Activated CD8-positive, alpha-beta memory T cell treated with anti-CD3 and anti-CD28 coated beads for 36 hours (primary cell): ENCODE measurements around the gene MAMLD1. TPM values are rescaled to one million over a fixed set of nuclear protein-coding genes. Genes with fewer than 3 reads are reported as not detected.

Experiments
- CTCF ChIA-PET: fragments of 350-600 bp; sonication (Branson Sonifier 250); formaldehyde crosslinking; loops from one replicate; lab custom pipeline; 2021; ENCODE audit warnings: antibody characterized with exemption; lab: Charles Lee
- POLR2A ChIA-PET: fragments of 350-600 bp; sonication (Branson Sonifier 250); formaldehyde crosslinking; loops from one replicate; lab custom pipeline; 2021; ENCODE audit warnings: antibody characterized with exemption; lab: Charles Lee
- total RNA-seq, 2 experiments: library from RNA; stranded (reverse); gene quantifications; one replicate each; pipeline ENCODE4 v1.2.3, GENCODE V29; 2021

Gene MAMLD1
- total RNA-seq, 2 experiments from 2014 or later, result 5.8 to 6.5 TPM

DNA sequence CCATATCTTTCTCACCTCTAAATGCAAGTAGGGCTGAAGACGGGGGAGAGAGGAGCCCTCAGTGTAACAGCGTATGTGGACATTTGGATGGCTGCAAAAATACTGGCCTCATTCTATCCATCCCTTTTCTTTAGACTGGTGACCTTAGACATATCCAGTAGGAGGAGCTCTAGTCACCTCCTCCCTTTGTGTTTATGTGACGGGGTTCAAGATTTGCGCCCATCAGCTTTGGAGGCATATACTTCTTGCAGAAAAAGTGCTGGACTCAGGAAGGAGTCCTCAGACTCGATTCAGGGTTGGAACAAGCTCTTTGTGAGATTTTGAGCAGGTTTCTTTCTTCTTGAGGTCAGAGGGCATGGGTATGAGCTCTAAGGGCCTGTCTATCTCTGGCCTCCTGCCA, 86.2 kb downstream of the MAMLD1 start:
- CTCF ChIA-PET, result interaction anchor here (1.2 kb wide), 1 partner anchor 140 kb away, joined by 4 read pairs; no protein-coding TSS in a partner anchor

DNA sequence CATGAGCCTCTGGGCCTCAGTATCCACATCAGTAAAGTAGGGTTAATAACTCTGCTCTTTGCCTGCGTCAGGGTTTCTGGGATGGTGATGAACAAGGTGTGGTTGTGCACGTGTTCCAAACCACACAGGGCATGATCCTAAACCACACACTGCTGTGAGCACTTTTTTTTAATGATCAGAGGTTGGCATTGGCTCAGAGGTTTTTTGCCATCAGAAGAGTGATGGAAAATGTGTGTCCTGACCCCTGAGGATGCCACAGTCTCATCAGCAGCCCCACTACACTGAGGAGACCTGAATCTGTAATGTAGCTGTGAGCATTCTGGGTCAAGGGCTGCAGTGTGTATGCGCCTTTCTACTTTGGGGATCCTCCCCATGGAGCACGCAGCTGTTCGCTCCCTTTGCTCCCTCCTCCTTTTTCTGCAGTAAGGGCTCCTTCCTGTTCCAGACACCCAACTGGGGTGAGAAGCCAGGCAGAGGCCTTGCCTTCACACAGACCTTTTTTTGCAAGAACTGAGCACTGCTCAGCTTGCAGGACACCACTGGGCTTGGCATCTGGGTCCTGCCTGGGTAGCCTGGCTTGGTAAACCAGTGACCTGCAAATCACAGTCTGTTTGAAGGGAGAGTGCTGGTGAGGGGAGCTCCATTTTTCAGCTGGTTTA, 87.5 kb downstream of the MAMLD1 start:
- ChIA-PET POLR2A (no interaction called here), CTCF (no interaction called here)

More for the DNA sequence above, 86.2 kb downstream of the MAMLD1 start:
- POLR2A ChIA-PET, result no interaction called here

- ChIA-PET POLR2A (no interaction called here), CTCF (no interaction called here)
Observed at GRCh38 chrX:150451953-150452352, 88.8 kb downstream of the MAMLD1 start.

DNA sequence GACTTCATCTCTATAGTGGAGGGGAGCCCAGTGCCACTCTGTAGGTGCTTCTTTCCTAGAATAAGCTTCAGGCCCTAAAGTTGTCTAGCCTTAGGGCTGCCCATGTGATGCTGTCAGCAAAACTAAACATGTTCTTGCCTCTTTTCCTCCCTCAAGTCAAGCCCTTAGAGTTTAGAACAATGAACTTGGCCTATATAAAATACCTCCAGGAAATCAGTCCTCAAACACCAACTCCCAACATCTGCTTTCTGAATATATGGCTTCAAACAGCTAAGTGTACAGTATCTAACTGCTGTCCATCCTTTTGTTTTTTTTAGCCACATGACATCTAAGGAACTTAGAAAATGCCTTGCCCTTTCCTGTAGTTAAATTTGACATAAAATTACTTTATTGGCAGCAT, 91.0 kb downstream of the MAMLD1 start:
- ChIA-PET POLR2A (no interaction called here), CTCF (no interaction called here)

GRCh38 chrX:150454508-150455214, 91.5 kb downstream of the MAMLD1 start:
- POLR2A ChIA-PET, result no interaction called here
- CTCF ChIA-PET, result no interaction called here

DNA sequence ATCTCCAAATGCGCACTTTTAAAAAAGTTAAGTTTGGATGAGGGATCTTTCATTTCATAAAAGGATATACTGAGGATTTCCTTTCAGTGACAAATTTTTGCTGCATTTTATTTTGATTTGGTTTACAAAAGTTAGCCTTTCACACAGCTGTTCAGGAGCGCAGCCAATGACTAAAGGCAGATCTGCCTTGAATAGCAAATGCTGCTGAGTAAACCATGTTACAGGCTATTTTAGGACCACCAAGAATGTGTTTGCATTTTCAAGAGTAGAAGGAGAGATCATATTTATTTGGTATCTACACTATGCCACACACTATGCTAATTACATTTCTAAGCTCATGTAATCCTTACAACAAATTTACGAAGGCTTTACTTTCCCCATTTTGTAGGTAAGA, 92.1 kb downstream of the MAMLD1 start:
- ChIA-PET POLR2A (no interaction called here), CTCF (no interaction called here)

- ChIA-PET CTCF (no interaction called here), POLR2A (no interaction called here)
Observed at GRCh38 chrX:150456466-150456865, 93.3 kb downstream of the MAMLD1 start.

DNA sequence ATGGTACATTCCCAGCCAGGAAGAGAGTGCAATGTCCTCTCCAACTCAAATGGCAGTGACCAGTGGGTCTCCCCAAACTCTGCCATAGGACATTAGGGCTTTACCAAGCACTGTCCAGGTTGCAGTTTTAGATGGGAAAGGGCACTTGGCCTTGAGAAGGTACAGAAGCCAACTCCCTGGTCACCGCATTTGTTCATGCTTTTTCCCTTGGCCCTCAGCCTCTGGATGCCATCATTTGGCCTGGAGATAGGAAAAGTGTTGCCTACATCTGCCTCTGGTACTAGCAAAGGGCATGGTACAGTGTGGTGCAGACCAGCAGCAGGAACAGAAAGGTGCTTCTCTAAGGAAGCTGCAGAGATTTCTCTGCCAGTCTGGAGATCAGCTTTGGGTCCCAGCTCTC, 93.8 kb downstream of the MAMLD1 start:
- CTCF ChIA-PET, result no interaction called here
- POLR2A ChIA-PET, result no interaction called here

- CTCF ChIA-PET, result no interaction called here
Observed at GRCh38 chrX:150459196-150459595, 96.1 kb downstream of the MAMLD1 start.

DNA sequence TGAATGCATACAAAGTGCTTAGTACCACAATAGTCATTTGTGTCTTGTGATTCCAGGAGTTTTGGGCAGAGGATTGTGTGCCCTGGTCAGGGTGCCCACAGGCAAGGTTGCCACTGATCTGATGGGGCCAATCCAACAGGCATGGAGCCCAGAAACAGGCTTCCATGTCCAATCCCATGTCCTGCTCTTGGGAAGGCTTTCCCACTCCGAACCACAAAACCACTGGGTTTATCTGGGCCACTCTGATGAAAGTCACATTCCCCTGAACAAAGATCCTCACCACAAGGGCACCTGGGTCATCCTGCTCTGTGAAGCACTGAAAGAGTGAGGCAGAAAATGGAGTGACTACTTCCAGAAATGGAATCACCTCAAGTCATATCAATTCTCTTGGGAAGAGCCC, 96.9 kb downstream of the MAMLD1 start:
- CTCF ChIA-PET, result no interaction called here
- POLR2A ChIA-PET, result no interaction called here

More at GRCh38 chrX:150459196-150459595, 96.1 kb downstream of the MAMLD1 start:
- POLR2A ChIA-PET, result no interaction called here

- CTCF ChIA-PET, result no interaction called here
- POLR2A ChIA-PET, result no interaction called here
Observed at GRCh38 chrX:150460781-150461180, 97.7 kb downstream of the MAMLD1 start.

GRCh38 chrX:150463566-150463965, 100.4 kb downstream of the MAMLD1 start:
- POLR2A ChIA-PET, result no interaction called here
- CTCF ChIA-PET, result no interaction called here

- ChIA-PET POLR2A (no interaction called here), CTCF (no interaction called here)
Observed at GRCh38 chrX:150464001-150464400, 100.9 kb downstream of the MAMLD1 start.

- ChIA-PET POLR2A (no interaction called here), CTCF (no interaction called here)
Observed at GRCh38 chrX:150465326-150465725, 102.2 kb downstream of the MAMLD1 start.

DNA sequence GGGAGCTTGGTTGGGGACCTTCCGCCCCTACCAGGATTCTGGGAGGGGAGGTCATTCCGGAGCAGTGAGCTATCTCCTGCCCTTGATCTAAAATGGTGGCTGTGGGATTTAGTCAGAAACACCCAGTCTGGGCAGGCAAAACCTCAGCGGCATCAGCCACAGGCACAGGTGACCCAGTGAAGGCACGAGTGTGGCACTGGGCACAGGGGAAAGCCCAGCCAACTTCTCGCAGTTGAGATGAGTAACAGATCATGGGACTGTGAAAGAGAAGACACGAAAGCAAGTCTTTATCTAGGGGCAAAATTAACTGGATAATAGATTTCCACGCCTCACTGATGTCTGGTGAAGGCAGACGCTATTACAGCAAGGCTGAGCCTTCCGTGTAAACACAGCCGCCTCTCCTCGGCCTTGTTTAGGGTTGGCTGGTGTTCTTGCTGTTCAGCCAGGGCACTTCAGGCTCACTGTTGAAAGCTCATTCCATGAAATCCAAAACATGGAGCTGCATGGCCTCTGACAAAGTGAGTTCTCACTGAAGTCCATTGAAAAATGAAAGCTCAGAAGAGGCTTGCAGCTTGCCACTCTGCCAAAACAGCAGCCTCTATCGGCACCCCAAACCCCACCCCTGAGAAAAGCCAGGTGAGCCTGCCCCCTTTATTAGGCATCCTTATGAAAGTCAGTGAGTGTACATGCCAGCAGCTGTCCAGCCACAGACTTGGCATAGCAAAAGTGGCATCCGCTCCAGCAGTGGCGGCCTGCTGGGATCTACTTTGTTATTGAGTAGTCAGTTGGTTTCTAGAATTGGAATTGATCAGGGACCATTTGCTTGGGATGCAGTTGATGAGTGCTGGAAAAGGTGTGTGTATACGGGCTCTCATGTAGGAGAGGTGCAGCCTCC, 103.0 kb downstream of the MAMLD1 start:
- POLR2A ChIA-PET, result no interaction called here
- CTCF ChIA-PET, result no interaction called here

- ChIA-PET POLR2A (no interaction called here), CTCF (no interaction called here)
Observed at GRCh38 chrX:150472306-150472705, 109.2 kb downstream of the MAMLD1 start.

- ChIA-PET CTCF (no interaction called here), POLR2A (no interaction called here)
Observed at GRCh38 chrX:150473371-150473770, 110.3 kb downstream of the MAMLD1 start.

GRCh38 chrX:150475461-150475860, 112.3 kb downstream of the MAMLD1 start:
- ChIA-PET CTCF (no interaction called here), POLR2A (no interaction called here)

- CTCF ChIA-PET, result no interaction called here
- POLR2A ChIA-PET, result no interaction called here
Observed at GRCh38 chrX:150476164-150476699, 113.1 kb downstream of the MAMLD1 start.

DNA sequence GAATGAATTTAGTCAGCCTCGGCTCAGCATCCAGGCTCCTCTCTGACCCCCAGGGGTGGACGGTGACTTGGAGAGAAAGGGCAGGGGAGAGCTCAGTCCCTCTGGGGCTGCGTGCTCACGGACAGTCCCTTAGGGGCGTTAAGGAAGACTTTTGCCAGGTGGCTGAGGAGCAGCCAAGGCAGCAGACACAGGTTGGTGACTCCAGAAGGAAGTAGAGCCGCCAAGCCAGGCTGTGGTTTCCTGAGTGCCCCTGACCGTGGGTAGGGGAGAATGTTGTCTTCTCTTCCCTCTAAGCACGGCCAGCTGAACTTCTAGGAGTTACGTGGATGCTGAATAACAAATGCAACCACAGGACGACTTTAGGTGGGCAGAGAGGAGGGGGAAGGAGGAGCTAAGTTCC, 114.3 kb downstream of the MAMLD1 start:
- CTCF ChIA-PET, result no interaction called here
- POLR2A ChIA-PET, result no interaction called here
